ENCODE data around the gene ARL5C. TPM values are rescaled to one million over a fixed set of nuclear protein-coding genes. Genes with fewer than 3 reads are reported as not detected.

ARL5C gene
- total RNA-seq, 1 donor from 2014 or later: not detected

DNA sequence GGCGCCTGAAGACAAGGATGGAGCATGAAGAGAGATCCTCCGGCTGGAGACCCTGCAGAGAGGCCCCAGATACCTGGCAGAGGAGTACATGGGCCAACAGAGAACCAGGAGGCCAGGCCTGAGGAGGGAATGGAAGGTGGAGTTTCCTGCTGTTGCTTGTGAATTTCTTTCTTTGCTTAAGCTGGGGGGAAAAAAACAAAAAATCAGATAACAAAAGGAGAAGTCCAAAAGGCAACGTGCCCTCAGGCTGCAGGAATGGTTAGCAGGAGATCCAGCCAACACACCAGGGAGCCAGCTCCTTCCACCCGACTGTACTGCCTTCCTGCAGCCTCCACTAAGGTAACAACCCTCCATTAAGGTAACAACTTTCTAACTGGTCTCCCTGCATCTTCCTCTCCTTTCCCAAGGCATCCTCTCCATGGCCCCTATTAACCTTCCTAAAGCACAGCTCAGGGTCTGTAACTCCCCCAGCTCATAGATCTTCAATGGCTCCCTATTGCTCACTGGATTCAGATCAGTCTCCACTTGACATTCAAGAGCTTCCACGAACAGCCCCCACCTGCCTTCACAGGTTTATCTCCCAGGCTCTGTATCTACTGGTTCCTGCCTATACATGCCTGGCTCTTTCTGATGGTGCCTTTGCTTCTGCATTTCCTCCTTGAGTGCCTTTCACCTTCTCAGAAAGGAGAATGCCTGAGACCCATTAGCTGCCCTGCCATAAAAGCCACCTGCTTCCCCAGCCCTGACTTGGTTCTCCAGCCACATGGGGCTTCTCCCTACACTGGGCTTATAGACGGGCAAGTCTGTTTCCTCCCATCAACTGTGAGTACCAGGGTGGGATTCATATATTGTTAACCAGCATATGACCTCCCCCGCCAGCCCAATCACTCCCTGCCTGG is 725 bp upstream of the ARL5C start:
- H3K27me3 Mint-ChIP-seq: peaks cover 35% of the 10 kb centered on the region
- no peaks in the 10 kb centered on the region for H3K36me3 Mint-ChIP-seq (ENCODE audit: insufficient read depth)
- no peaks in the 10 kb centered on the region for H3K9me3 Mint-ChIP-seq (ENCODE audit: low read depth)
- H3K4me1 Mint-ChIP-seq (ENCODE audit: low read depth): peaks cover 10% of the 10 kb centered on the region
- H3K27ac Mint-ChIP-seq: no peak overlapping the region
- TF ChIP-seq, protein P1, sequence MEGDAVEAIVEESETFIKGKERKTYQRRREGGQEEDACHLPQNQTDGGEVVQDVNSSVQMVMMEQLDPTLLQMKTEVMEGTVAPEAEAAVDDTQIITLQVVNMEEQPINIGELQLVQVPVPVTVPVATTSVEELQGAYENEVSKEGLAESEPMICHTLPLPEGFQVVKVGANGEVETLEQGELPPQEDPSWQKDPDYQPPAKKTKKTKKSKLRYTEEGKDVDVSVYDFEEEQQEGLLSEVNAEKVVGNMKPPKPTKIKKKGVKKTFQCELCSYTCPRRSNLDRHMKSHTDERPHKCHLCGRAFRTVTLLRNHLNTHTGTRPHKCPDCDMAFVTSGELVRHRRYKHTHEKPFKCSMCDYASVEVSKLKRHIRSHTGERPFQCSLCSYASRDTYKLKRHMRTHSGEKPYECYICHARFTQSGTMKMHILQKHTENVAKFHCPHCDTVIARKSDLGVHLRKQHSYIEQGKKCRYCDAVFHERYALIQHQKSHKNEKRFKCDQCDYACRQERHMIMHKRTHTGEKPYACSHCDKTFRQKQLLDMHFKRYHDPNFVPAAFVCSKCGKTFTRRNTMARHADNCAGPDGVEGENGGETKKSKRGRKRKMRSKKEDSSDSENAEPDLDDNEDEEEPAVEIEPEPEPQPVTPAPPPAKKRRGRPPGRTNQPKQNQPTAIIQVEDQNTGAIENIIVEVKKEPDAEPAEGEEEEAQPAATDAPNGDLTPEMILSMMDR (IDR thresholded peaks at IDR 0.05; ENCODE audit: unreplicated experiment): no peak
- no peak for DNase-seq (ENCODE audit: low spot score, unreplicated experiment)
- H3K4me3 Mint-ChIP-seq (ENCODE audit: low read depth): peak overlapping the region; percentile 52

DNA sequence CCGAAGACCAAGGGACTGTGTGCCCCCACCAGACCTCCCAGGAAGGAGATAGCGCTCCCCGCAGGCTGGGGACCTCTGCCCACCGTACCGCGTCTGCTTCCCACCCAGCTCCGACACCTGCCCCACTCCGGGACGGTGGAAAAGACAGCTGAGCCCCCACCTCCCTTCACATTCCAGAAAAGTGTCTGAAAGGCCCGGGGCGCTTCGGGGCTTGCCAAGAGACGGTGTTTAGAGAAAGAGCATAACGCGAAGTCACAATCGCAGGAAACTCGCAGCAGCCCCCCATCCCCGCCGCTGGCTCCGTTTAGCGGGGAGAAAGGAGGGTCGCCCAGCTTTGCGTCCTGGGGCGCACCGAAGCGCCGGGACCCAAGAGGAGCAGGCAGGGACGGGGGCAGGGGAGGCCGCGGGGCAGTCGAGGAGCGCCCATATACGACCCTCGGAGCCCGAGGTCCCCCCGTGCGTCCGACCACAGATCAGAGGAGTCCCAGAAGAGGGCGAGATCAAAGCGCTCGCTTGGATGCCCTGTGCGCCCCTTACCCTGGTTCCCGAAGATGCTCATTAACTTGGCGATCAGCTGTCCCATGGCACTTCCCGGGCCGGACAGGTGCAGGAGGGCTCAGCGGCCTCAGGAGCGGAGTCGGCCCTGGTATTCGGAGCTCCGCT is 652 bp downstream of the ARL5C start:
- Mint-ChIP-seq H3K27me3 (peaks cover 35% of the 10 kb centered on the region), H3K9me3 (ENCODE audit: low read depth) (no peaks in the 10 kb centered on the region), H3K36me3 (ENCODE audit: insufficient read depth) (no peaks in the 10 kb centered on the region), H3K4me1 (ENCODE audit: low read depth) (peaks cover 10% of the 10 kb centered on the region), H3K4me3 (ENCODE audit: low read depth) (peak overlapping the region; percentile 82), H3K27ac (peak overlapping the region; percentile 43)
- TF ChIP-seq, protein P1 (IDR thresholded peaks at IDR 0.05; ENCODE audit: unreplicated experiment): no peak
- no peak for DNase-seq (ENCODE audit: low spot score, unreplicated experiment)

DNA sequence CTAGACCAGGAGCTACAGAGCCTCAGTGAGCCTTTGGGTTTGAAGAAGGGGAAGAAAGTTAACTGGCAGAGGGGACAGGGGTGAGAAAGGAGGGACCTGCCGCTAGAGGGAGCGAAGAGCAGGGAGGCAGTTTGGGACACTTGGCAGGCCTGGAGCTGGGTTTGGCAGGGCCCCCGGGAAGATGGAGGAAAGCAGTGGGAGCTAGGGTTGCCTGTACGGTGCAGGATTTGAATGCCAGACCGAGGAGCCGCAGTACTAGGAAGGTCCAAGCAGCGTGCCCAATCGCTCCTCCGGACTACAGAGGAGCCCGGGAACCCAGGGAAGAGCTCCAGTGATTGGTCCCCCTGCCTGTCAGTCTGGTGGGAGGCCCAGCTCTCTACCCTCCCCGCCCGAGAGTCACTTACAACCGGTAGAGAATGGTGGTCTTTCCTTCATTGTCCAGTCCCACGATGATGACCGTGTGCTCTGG is 1.3 kb downstream of the ARL5C start:
- Mint-ChIP-seq H3K27ac (peak overlapping the region; percentile 43), H3K27me3 (peaks cover 35% of the 10 kb centered on the region)

DNA sequence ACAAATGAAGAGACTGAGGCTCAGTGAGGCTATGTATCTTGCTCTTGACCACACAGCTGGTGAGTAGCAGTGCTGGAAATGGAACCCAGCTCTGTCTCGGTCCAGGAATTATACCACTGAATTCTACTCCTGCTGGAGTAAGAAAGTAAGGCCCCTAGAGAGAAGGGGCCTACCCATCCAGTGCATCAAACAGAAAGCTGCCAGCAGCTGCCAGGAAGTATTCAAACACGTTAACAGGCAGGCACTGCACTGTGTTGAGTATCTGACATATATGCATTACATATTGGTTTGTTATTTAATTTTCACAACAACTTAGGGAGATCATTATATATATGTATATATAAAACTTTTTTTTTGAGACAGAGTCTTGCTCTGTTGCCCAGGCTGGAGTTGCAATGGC is 4.0 kb downstream of the ARL5C start:
- no peak for DNase-seq (ENCODE audit: low spot score, unreplicated experiment)

More for the DNA sequence above, 1.3 kb downstream of the ARL5C start:
- TF ChIP-seq, protein P1 (IDR thresholded peaks at IDR 0.05; ENCODE audit: unreplicated experiment): peak; percentile 79
- H3K4me1 Mint-ChIP-seq (ENCODE audit: low read depth): peaks cover 10% of the 10 kb centered on the region
- H3K36me3 Mint-ChIP-seq (ENCODE audit: insufficient read depth): no peaks in the 10 kb centered on the region
- DNase-seq (ENCODE audit: low spot score, unreplicated experiment): peak; percentile 60
- H3K4me3 Mint-ChIP-seq (ENCODE audit: low read depth): peak overlapping the region; percentile 82
- no peaks in the 10 kb centered on the region for H3K9me3 Mint-ChIP-seq (ENCODE audit: low read depth)

DNA sequence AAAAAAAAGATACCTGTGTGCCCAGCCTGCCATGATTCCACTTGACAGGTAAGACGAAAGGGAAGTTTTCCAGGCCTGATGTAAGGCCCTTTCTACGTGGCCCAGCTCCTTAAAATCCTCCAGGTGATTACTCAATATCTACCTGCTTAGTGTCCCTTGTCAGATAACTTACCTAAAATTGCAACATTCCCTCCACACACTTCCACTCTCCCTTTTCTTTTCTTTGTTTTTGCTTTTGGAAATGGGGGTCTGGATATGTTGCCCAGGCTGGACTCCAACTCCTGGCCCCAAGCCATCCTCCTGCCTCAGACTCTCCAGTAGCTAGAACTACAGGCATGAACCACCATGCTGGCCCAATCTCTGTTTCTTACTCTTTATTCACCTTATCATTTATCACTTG is 7.3 kb downstream of the ARL5C start:
- peaks cover 7% of the 10 kb centered on the region for H3K36me3 Mint-ChIP-seq (ENCODE audit: insufficient read depth)
- DNase-seq (ENCODE audit: low spot score, unreplicated experiment): no peak
- H3K27me3 Mint-ChIP-seq: peaks cover 7% of the 10 kb centered on the region
- peaks cover under 1% of the 10 kb centered on the region for H3K4me1 Mint-ChIP-seq (ENCODE audit: low read depth)
- H3K4me3 Mint-ChIP-seq (ENCODE audit: low read depth): no peak overlapping the region
- no peaks in the 10 kb centered on the region for H3K9me3 Mint-ChIP-seq (ENCODE audit: low read depth)
- no peak overlapping the region for H3K27ac Mint-ChIP-seq
- TF ChIP-seq, protein P1 (IDR thresholded peaks at IDR 0.05; ENCODE audit: unreplicated experiment): no peak

More for the DNA sequence above, 4.0 kb downstream of the ARL5C start:
- H3K4me3 Mint-ChIP-seq (ENCODE audit: low read depth): no peak overlapping the region
- no peak overlapping the region for H3K27ac Mint-ChIP-seq
- H3K27me3 Mint-ChIP-seq: peaks cover 25% of the 10 kb centered on the region
- H3K9me3 Mint-ChIP-seq (ENCODE audit: low read depth): no peaks in the 10 kb centered on the region
- peaks cover 10% of the 10 kb centered on the region for H3K4me1 Mint-ChIP-seq (ENCODE audit: low read depth)
- TF ChIP-seq, protein P1 (IDR thresholded peaks at IDR 0.05; ENCODE audit: unreplicated experiment): no peak
- no peaks in the 10 kb centered on the region for H3K36me3 Mint-ChIP-seq (ENCODE audit: insufficient read depth)

Measured in progenitor cell of endocrine pancreas (in vitro differentiated cells).